ENCODE measurements around the gene ZNF774.

Gene ZNF774

DNA sequence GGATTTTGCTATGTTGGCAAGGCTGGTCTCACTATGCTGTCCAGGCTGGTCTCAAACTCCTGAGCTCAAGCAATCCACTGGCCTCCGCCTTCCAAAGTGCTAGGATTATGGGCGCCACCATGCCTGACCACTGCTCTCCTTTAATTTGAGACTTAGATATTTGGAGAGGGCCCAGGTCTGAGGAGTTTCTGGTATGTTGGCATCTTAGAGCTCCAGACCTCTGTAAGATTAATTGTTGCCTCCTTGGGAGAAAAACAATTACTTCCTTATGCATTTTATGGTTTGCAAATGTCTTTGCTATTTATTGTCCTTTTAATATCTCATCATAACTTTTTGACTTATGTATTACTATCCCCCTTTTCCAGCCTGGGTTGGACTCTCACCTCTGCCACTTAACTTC is 2.9 kb downstream of the ZNF774 start:
- H3K27me3 ChIP-seq (ENCODE audit: insufficient read depth, low read length, poor library complexity) = no peaks in the 10 kb centered on the region
- H3K9me3 ChIP-seq (ENCODE audit: insufficient read depth, low read length, severe bottlenecking) = no peaks in the 10 kb centered on the region
- H3K36me3 ChIP-seq (ENCODE audit: insufficient read depth, low read length) = no peaks in the 10 kb centered on the region; the same call in 1 of the 2 replicates
- H3K4me3 ChIP-seq (ENCODE audit: low read depth in 1 of 2, low read length in 2 of 2) = no peak overlapping the region
- H3K9ac ChIP-seq (ENCODE audit: low read depth, low read length) = no peak overlapping the region
- peaks cover 18% of the 10 kb centered on the region for H3K4me1 ChIP-seq (ENCODE audit: insufficient read depth, low read length)
- H4K20me1 ChIP-seq (ENCODE audit: insufficient read depth, low read length) = no peaks in the 10 kb centered on the region
- H3K27ac ChIP-seq (ENCODE audit: low read length) = no peak overlapping the region
- 0 out of 2 replicates have a peak, but pooled peaks cover 2% of the 10 kb centered on the region for H3K79me2 ChIP-seq (ENCODE audit: insufficient read depth, low read length)
- H2AFZ ChIP-seq (ENCODE audit: low read depth, low read length) = no peak overlapping the region
- H3K4me2 ChIP-seq (ENCODE audit: insufficient read depth, low read length) = no peak overlapping the region
- ATAC-seq (ENCODE audit: insufficient read depth, low read depth) = no peak
- no peak for DNase-seq
- no peak for TF ChIP-seq EZH2 (IDR thresholded peaks at IDR 0.05; ENCODE audit: borderline replicate concordance, low read depth, low read length, severe bottlenecking)
- TF ChIP-seq, protein P1, sequence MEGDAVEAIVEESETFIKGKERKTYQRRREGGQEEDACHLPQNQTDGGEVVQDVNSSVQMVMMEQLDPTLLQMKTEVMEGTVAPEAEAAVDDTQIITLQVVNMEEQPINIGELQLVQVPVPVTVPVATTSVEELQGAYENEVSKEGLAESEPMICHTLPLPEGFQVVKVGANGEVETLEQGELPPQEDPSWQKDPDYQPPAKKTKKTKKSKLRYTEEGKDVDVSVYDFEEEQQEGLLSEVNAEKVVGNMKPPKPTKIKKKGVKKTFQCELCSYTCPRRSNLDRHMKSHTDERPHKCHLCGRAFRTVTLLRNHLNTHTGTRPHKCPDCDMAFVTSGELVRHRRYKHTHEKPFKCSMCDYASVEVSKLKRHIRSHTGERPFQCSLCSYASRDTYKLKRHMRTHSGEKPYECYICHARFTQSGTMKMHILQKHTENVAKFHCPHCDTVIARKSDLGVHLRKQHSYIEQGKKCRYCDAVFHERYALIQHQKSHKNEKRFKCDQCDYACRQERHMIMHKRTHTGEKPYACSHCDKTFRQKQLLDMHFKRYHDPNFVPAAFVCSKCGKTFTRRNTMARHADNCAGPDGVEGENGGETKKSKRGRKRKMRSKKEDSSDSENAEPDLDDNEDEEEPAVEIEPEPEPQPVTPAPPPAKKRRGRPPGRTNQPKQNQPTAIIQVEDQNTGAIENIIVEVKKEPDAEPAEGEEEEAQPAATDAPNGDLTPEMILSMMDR (IDR thresholded peaks at IDR 0.05; ENCODE audit: borderline replicate concordance, extremely low read depth, low read length, poor library complexity, severe bottlenecking) = no peak

DNA sequence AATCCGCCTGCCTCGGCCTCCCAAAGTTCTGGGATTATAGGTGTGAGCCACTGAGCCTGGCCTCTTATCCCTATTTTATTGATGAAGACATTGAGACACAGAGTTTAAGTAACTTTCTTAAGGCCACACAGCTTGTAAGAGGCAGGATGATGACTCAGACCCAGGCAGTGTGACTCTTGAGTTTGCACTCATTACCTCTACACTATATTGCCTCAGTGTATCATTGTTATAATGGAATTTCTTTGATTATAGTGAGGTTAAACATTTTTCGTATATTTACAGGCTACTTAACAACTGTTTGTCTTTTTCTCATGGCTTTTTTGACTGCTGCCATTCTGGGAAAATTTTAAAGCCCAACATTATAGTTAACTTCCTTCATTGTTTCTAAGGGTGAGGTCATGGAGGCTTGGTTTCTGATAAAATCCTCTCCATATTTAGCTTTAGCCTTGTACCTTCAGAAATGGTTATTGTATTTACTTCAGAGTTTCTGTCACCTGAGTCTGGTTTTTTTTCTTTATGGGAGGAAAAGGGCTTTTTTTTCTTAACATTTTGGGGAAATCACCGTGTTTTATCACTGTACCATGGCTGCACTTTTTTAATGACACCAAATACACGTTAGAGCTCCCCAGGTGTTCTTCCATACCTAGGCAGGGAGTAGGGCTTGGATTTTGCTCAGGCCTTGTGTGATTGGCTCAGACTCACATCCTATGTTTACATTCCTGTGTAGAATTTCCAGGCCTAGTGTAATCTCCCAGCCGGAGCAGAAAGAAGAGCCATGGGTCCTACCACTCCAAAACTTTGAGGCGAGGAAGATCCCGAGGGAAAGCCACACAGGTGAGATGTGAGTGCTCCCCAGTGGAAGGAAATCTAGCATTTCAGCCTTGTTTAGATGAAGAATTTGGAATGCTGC is 6.3 kb downstream of the ZNF774 start:
- H3K4me2 ChIP-seq (ENCODE audit: insufficient read depth, low read length) = no peak overlapping the region
- no peak overlapping the region for H3K4me3 ChIP-seq (ENCODE audit: low read depth in 1 of 2, low read length in 2 of 2)
- H3K27me3 ChIP-seq (ENCODE audit: insufficient read depth, low read length, poor library complexity) = no peaks in the 10 kb centered on the region
- H3K9me3 ChIP-seq (ENCODE audit: insufficient read depth, low read length, severe bottlenecking) = no peaks in the 10 kb centered on the region
- no peaks in the 10 kb centered on the region for H3K79me2 ChIP-seq (ENCODE audit: insufficient read depth, low read length)
- peaks cover 17% of the 10 kb centered on the region for H3K4me1 ChIP-seq (ENCODE audit: insufficient read depth, low read length)
- no peaks in the 10 kb centered on the region for H4K20me1 ChIP-seq (ENCODE audit: insufficient read depth, low read length)
- H3K9ac ChIP-seq (ENCODE audit: low read depth, low read length) = no peak overlapping the region
- no peak for TF ChIP-seq EZH2 (IDR thresholded peaks at IDR 0.05; ENCODE audit: borderline replicate concordance, low read depth, low read length, severe bottlenecking)
- TF ChIP-seq, protein P1 (IDR thresholded peaks at IDR 0.05; ENCODE audit: borderline replicate concordance, extremely low read depth, low read length, poor library complexity, severe bottlenecking) = no peak
- H2AFZ ChIP-seq (ENCODE audit: low read depth, low read length) = no peak overlapping the region
- DNase-seq = no peak
- no peak for ATAC-seq (ENCODE audit: insufficient read depth, low read depth)
- no peak overlapping the region for H3K27ac ChIP-seq (ENCODE audit: low read length)
- peaks cover 9% of the 10 kb centered on the region for H3K36me3 ChIP-seq (ENCODE audit: insufficient read depth, low read length)

DNA sequence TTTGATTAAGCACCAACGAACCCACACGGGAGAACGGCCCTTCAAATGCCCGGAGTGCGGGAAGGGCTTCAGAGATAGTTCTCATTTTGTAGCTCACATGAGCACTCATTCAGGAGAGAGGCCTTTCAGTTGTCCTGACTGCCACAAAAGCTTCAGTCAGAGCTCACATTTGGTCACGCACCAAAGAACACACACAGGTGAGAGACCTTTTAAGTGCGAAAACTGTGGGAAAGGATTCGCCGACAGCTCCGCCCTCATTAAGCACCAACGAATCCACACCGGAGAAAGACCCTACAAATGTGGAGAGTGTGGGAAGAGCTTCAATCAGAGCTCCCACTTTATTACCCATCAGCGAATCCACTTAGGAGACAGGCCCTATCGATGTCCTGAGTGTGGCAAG is 8.7 kb downstream of the ZNF774 start:
- no peak for DNase-seq
- Histone ChIP-seq H3K27ac (ENCODE audit: low read length) (no peak overlapping the region), H3K9ac (ENCODE audit: low read depth, low read length) (no peak overlapping the region), H3K4me1 (ENCODE audit: insufficient read depth, low read length) (peaks cover 15% of the 10 kb centered on the region), H3K4me2 (ENCODE audit: insufficient read depth, low read length) (no peak overlapping the region), H3K36me3 (ENCODE audit: insufficient read depth, low read length) (peaks cover 9% of the 10 kb centered on the region), H4K20me1 (ENCODE audit: insufficient read depth, low read length) (no peaks in the 10 kb centered on the region), H3K27me3 (ENCODE audit: insufficient read depth, low read length, poor library complexity) (no peaks in the 10 kb centered on the region), H2AFZ (ENCODE audit: low read depth, low read length) (no peak overlapping the region), H3K4me3 (ENCODE audit: low read depth in 1 of 2, low read length in 2 of 2) (no peak overlapping the region), H3K79me2 (ENCODE audit: insufficient read depth, low read length) (no peaks in the 10 kb centered on the region), H3K9me3 (ENCODE audit: insufficient read depth, low read length, severe bottlenecking) (no peaks in the 10 kb centered on the region)
- no peak for TF ChIP-seq EZH2 (IDR thresholded peaks at IDR 0.05; ENCODE audit: borderline replicate concordance, low read depth, low read length, severe bottlenecking)
- TF ChIP-seq, protein P1 (IDR thresholded peaks at IDR 0.05; ENCODE audit: borderline replicate concordance, extremely low read depth, low read length, poor library complexity, severe bottlenecking) = no peak
- no peak for ATAC-seq (ENCODE audit: insufficient read depth, low read depth)

All from DND-41 (cell line).